Mucosa of descending colon (tissue), 3 donors: ENCODE data around the gene PLEKHG3. TPM values are rescaled to one million over a fixed set of nuclear protein-coding genes. Genes with fewer than 3 reads are reported as not detected.

Experiments
- ATAC-seq: fragments of 200-7000 bp; cut with Tn5 transposase; one replicate; pipeline ENCODE4 v1.9.1; 2020; ENCODE audit warnings: mild to moderate bottlenecking, moderate library complexity
- DNase-seq, 3 donors: peaks; one replicate each; pipeline ENCODE4 v3.0.0-alpha.2; 2020
- H3K36me3 ChIP-seq: fragments of 200-600 bp; one replicate; pipeline ENCODE4 v1.8.0; 2021; ENCODE audit warnings: low read depth, mild to moderate bottlenecking
- H3K4me1 ChIP-seq: fragments of 200-600 bp; one replicate; pipeline ENCODE4 v1.8.0; 2021; ENCODE audit warnings: low read depth, mild to moderate bottlenecking
- H3K4me3 ChIP-seq: fragments of 200-600 bp; one replicate; pipeline ENCODE4 v1.8.0; 2021; ENCODE audit warnings: mild to moderate bottlenecking
- H3K9me3 ChIP-seq: fragments of 200-600 bp; one replicate; pipeline ENCODE4 v1.8.0; 2021; ENCODE audit warnings: mild to moderate bottlenecking
- intact Hi-C, 2 donors: fragments of 100-400 bp; cut with DNase I in 1 of 2; cut with micrococcal nuclease in 1 of 2; formaldehyde crosslinking; loops; one replicate each; pipeline versions ENCODE4 v1.11.0 to v1.11.1; 2022; cut with DNase I, micrococcal nuclease
- total RNA-seq, 3 donors: library from RNA; stranded (reverse); fragmentation: NEBNext Ultra II Directional in 2 of 3; extraction: Animal tissue kit (Norgen Biotek cat#: 25700) in 2 of 3; gene quantifications; one replicate each; pipeline versions ENCODE4 v1.2.1 to v1.2.4, GENCODE V29; 2021 to 2023
- TF ChIP-seq, protein P1 (sequence below): fragments of 200-600 bp; IDR thresholded peaks from one replicate; pipeline ENCODE4 v1.8.0; 2022; ENCODE audit warnings: antibody characterized with exemption, mild to moderate bottlenecking
- donor health status: DM: no; HTN: no; CAD: no; lungs with moderate emphysema.
- donor health status: DM: no; HTN: no; CAD: no.
- donor health status: DM: no; HTN: yes; CAD: no.

The PLEKHG3 gene
- total RNA-seq, 3 donors from 2014 or later, result 72.0 to 96.6 (median 91.4) TPM

- DNase-seq, result peak in 2 of 3 donors; percentile 20 to 37
- no peak for ATAC-seq
- no peak overlapping the region for H3K4me3 ChIP-seq
- intact Hi-C loops, result no loop called here
- TF ChIP-seq, protein P1, sequence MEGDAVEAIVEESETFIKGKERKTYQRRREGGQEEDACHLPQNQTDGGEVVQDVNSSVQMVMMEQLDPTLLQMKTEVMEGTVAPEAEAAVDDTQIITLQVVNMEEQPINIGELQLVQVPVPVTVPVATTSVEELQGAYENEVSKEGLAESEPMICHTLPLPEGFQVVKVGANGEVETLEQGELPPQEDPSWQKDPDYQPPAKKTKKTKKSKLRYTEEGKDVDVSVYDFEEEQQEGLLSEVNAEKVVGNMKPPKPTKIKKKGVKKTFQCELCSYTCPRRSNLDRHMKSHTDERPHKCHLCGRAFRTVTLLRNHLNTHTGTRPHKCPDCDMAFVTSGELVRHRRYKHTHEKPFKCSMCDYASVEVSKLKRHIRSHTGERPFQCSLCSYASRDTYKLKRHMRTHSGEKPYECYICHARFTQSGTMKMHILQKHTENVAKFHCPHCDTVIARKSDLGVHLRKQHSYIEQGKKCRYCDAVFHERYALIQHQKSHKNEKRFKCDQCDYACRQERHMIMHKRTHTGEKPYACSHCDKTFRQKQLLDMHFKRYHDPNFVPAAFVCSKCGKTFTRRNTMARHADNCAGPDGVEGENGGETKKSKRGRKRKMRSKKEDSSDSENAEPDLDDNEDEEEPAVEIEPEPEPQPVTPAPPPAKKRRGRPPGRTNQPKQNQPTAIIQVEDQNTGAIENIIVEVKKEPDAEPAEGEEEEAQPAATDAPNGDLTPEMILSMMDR, result no peak
- H3K4me1 ChIP-seq, result peaks cover 38% of the 10 kb centered on the region
- no peaks in the 10 kb centered on the region for H3K36me3 ChIP-seq
- no peaks in the 10 kb centered on the region for H3K9me3 ChIP-seq
Measured at GRCh38 chr14:64759555-64759938, 55.3 kb downstream of the PLEKHG3 start.

GRCh38 chr14:64760146-64760755 lies 56.0 kb downstream of the PLEKHG3 start:
- H3K36me3 ChIP-seq, result no peaks in the 10 kb centered on the region
- peaks cover 38% of the 10 kb centered on the region for H3K4me1 ChIP-seq
- no peak overlapping the region for H3K4me3 ChIP-seq
- ATAC-seq (peak; percentile 31), DNase-seq (peak; percentile 70 to 81 (median 81))
- TF ChIP-seq, protein P1, result peak; percentile 68
- intact Hi-C loops, result loop anchor here (5.0 kb wide), 1 partner anchor 88 kb away; no protein-coding TSS in a partner anchor
- no peaks in the 10 kb centered on the region for H3K9me3 ChIP-seq

DNA sequence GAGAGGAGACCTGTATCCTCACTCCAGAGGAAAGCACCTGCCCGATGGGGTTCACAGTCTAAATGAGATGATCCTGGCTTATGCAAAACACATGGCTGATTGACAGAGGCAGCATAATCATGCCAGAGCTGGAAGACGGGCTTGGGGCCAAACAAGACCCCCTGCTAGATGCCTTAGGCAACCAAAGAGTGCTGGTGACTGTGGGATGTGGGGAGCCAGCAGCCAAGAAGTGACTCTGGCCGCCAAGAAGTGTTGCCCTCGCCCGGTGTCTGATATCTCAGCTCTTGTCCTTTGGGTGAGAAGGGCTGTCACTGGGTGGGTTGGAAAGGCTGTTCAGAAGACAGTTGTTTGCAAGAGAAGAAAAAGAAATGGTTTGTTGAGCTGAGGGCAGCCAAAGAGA lies 56.7 kb downstream of the PLEKHG3 start:
- H3K4me1 ChIP-seq, result peaks cover 38% of the 10 kb centered on the region
- ATAC-seq (no peak), DNase-seq (peak in 1 of 3 donors; percentile 7)
- H3K9me3 ChIP-seq, result no peaks in the 10 kb centered on the region
- intact Hi-C loops, result loop anchor here (5.0 kb wide), 1 partner anchor 89 kb away; no protein-coding TSS in a partner anchor
- H3K4me3 ChIP-seq, result no peak overlapping the region
- H3K36me3 ChIP-seq, result no peaks in the 10 kb centered on the region
- TF ChIP-seq, protein P1, result no peak

DNA sequence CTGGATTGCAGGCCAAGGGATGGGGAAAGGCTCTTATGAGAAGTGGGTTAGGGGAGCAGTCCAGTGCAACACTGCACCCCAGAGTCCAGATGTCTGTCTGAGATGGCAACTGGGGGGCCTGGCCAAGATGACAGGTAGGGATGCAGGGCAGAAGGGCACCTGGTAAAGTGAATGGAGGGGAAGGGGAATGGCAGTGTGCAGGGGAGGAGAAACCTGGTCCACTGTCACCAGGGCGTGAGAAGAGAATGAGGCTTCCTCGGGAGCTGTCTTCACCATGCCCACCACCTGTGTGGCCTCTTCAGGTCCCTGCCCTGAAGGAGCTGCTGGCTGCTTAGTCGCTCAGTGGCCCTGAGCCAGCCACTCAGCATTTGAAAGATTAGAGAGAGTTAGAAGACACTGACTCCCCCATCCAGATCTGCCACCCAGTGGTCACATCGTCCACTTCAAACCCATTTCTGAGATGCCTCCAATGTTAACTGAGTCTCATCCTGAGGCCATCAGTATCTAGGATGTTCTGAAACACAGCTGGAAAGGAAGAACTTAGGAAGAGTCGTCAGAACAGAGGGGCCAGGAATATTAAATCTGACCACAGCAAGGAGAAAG lies 57.3 kb downstream of the PLEKHG3 start:
- H3K4me3 ChIP-seq, result no peak overlapping the region
- TF ChIP-seq, protein P1, result no peak
- intact Hi-C loops, result loop anchor here (5.0 kb wide), 1 partner anchor 89 kb away; no protein-coding TSS in a partner anchor
- ATAC-seq (peak; percentile 1), DNase-seq (peak in 1 of 3 donors; percentile 36)
- no peaks in the 10 kb centered on the region for H3K36me3 ChIP-seq
- peaks cover 36% of the 10 kb centered on the region for H3K4me1 ChIP-seq
- no peaks in the 10 kb centered on the region for H3K9me3 ChIP-seq

DNA sequence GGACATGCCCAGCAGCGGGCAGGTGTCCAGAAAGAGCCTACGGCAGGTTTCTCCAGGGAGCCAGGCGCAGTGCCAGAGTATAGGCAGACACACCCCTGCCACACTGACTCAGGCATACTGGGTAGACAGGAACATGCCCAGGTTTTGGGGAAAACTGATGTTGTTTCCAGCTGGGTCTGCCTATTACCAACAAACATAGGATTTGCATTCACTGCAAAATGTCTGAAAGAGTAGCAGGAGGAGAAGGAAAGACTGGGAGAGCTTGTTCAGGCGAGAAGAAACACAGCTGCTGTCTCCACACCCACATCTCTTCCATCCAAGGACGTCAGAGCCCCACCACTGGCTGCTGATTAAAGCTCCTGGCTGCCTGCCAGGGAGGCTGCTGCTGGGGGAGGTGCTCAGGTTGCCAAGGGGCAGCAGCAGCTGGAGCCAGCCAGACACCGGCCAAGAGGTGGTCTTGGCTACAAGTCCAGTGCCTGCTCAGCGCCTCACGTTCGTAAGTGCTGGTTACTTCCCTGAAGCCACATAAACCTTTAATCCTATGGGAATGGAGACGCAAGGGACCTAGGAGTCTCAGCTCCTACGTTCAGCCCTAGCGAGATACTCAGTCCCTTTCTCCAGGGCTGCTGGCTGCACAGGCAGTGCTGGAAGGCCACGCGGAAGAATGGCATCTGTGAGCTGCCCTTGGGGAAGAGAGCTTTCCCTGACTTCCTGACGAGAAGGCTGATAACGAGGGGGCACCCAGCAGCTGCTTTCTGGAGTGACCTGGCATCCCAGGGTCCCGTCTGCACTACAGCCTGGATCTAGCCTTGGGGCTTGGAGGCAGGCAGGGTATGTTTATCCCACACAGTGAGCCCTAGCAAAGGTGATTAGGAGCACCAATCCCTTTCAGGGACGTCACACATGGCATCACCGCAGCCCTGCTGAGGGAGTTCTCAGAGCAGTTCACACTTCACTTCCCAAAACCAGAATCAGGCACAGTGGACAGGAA lies 58.1 kb downstream of the PLEKHG3 start:
- peaks cover 33% of the 10 kb centered on the region for H3K4me1 ChIP-seq
- TF ChIP-seq, protein P1, result no peak
- no peaks in the 10 kb centered on the region for H3K9me3 ChIP-seq
- H3K36me3 ChIP-seq, result no peaks in the 10 kb centered on the region
- intact Hi-C loops, result loop anchor here (5.0 kb wide), 1 partner anchor 90 kb away; no protein-coding TSS in a partner anchor
- DNase-seq (peak; percentile 81 to 86 (median 85)), ATAC-seq (peak; percentile 72)
- H3K4me3 ChIP-seq, result no peak overlapping the region
